ENCODE data around the gene PRR4. TPM values are rescaled to one million over a fixed set of nuclear protein-coding genes. Genes with fewer than 3 reads are reported as not detected.

The PRR4 gene
- polyA plus RNA-seq, 6 donors from 2014 or later: 0.36 to 4.9 (median 1.5) TPM; not detected in 1

DNA sequence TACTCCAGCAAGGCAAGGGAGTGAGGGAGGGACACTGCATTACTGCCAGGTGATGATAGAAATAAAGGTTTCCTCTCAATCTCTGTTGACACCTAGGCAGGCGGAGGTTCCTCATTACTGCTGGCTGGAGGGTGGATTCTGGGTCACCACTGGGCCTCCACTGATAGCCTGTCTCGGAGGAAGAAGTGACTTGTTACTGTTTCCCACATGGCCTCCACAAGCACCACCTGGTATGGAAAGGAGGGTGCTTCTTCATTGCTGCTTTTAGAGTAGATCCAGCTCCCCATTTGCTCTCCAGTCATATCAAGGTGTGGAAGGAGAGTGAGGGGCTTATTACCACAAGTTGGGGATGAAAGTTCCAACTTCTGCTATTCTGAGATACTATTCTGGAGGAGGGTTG, 6.4 kb downstream of the PRR4 start:
- ATAC-seq (ENCODE audit: low read depth in 2 of 2) (no peak), DNase-seq (no peak)
- H3K4me1 Mint-ChIP-seq: no peaks in the 10 kb centered on the region
- H3K27me3 Mint-ChIP-seq: no peaks in the 10 kb centered on the region
- peaks cover 0 to 1% (median 0%) of the 10 kb centered on the region in 7 donors for H3K9me3 Mint-ChIP-seq
- no peak overlapping the region for H3K27ac Mint-ChIP-seq
- H3K4me3 Mint-ChIP-seq: no peak overlapping the region
- peaks cover 10 to 19% of the 10 kb centered on the region in 2 donors for H3K36me3 Mint-ChIP-seq

GRCh38 chr12:10838461-10838860, 10.8 kb downstream of the PRR4 start:
- ATAC-seq (ENCODE audit: low read depth in 2 of 2): no peak
- H3K4me1 Mint-ChIP-seq: no peaks in the 10 kb centered on the region
- H3K4me3 Mint-ChIP-seq: no peak overlapping the region
- H3K36me3 Mint-ChIP-seq: no peaks in the 10 kb centered on the region
- no peak overlapping the region for H3K27ac Mint-ChIP-seq
- peaks cover 0 to 5% (median 0%) of the 10 kb centered on the region in 7 donors for H3K9me3 Mint-ChIP-seq
- H3K27me3 Mint-ChIP-seq: no peaks in the 10 kb centered on the region
- no peak for DNase-seq

DNA sequence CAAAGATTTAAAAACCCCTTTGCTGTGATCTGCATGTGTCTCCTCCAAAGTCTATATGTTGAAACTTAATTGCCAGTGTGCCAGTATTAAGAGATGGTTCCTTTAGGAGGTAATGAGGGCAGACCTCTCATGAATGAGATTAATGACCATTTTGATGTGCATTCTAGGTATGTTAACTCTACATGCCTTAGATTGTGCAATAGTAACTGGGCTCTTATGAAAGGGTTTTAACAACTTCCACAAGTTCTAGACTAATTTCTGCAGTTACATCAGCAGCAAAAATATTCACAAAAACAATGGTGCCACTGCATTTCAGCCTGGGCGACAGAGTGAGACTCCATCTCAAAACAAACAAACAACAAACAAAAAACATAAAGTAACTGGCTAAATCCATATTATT, 19.3 kb downstream of the PRR4 start:
- H3K4me3 Mint-ChIP-seq: no peak overlapping the region
- H3K4me1 Mint-ChIP-seq: no peaks in the 10 kb centered on the region
- no peak overlapping the region for H3K27ac Mint-ChIP-seq
- ATAC-seq (ENCODE audit: low read depth in 2 of 2): no peak
- H3K36me3 Mint-ChIP-seq: no peaks in the 10 kb centered on the region
- no peaks in the 10 kb centered on the region for H3K9me3 Mint-ChIP-seq
- no peaks in the 10 kb centered on the region for H3K27me3 Mint-ChIP-seq
- DNase-seq: no peak

- H3K27ac Mint-ChIP-seq: no peak within 1 kb of the TSS
- no peaks in the 10 kb centered on the region for H3K4me1 Mint-ChIP-seq
- no peak within 1 kb of the TSS for H3K4me3 Mint-ChIP-seq
- H3K36me3 Mint-ChIP-seq: no peaks in the 10 kb centered on the region
- DNase-seq (no peak), ATAC-seq (ENCODE audit: low read depth in 2 of 2) (no peak)
- no peaks in the 10 kb centered on the region for H3K9me3 Mint-ChIP-seq
- H3K27me3 Mint-ChIP-seq: no peaks in the 10 kb centered on the region
Observed at GRCh38 chr12:10826258-10826657, 23.0 kb downstream of the PRR4 start, which contains the start of gene TAS2R10. Gene TAS2R10, minus strand, starts transcription at chr12:10826358. Its CDS starts 89 bp downstream, at chr12:10826269.

GRCh38 chr12:10824957-10825356, 24.3 kb downstream of the PRR4 start:
- H3K9me3 Mint-ChIP-seq: no peaks in the 10 kb centered on the region

DNA sequence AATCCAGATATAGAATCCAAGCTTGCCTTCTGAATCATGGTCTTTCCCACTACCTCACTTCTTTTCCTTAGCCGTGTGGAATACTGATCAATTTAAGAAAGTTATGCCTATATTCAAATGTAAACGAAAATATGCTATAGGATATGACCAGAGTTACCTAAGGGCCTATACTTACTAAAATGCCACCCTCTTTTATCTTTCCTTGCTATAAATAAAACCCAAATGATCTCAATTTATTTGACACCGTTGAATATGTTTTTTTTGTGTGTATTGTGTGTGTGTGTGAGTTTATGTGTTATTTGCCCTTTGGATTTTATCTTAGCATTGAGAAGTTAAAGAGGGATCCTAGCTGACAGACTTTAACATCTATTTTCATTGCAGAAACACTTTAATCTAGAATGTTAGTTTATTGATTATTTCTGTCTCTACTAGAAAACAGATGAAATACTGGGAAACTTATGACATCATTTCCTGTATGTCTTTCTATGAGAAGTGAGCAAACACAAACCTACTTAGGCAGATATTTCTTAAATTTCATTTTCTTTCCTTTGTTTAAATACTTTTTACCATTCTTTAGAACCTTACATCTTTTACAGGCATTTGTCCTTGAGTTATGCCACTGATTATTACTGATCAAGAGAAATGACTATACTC, 37.3 kb downstream of the PRR4 start:
- no peaks in the 10 kb centered on the region for H3K4me1 Mint-ChIP-seq
- ATAC-seq (ENCODE audit: low read depth in 2 of 2) (no peak), DNase-seq (no peak)
- peaks cover 0 to 22% (median 5%) of the 10 kb centered on the region in 3 donors for H3K27me3 Mint-ChIP-seq
- H3K27ac Mint-ChIP-seq: no peak overlapping the region
- no peaks in the 10 kb centered on the region for H3K36me3 Mint-ChIP-seq
- H3K4me3 Mint-ChIP-seq: no peak overlapping the region
- H3K9me3 Mint-ChIP-seq: peaks cover 0 to 3% (median 0%) of the 10 kb centered on the region in 7 donors

More at GRCh38 chr12:10824957-10825356, 24.3 kb downstream of the PRR4 start:
- H3K36me3 Mint-ChIP-seq: no peaks in the 10 kb centered on the region
- H3K4me1 Mint-ChIP-seq: no peaks in the 10 kb centered on the region
- H3K27me3 Mint-ChIP-seq: no peaks in the 10 kb centered on the region
- ATAC-seq (ENCODE audit: low read depth in 2 of 2) (no peak), DNase-seq (no peak)
- H3K27ac Mint-ChIP-seq: no peak overlapping the region
- H3K4me3 Mint-ChIP-seq: no peak overlapping the region

DNA sequence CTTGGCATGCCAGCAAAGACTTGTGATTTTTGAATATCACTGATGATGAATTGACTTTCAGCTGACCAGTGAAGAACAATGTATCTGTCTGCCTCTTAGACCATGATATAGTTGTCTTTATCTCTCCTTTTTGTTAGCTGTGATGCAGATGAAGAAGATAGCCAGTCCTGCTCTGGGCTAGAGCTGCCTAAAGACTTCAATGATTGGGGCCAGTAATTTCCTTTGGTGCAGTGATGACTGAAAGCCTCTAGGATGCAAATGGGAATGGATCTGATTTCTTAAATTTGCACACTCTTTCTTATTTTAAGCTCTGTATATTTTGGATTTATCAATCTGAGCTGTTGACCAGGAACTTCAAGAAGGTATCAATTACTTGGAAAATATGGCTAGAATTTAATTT, 39.2 kb downstream of the PRR4 start, which contains the start of gene TAS2R9:
TSS of gene TAS2R9 (minus strand) at position 101 of the 400 bp plus-strand sequence. CDS start at position 8, 93 bp downstream.
- H3K36me3 Mint-ChIP-seq: no peaks in the 10 kb centered on the region
- peaks cover 5 to 22% (median 5%) of the 10 kb centered on the region in 3 donors for H3K27me3 Mint-ChIP-seq
- peaks cover 0 to 3% (median 0%) of the 10 kb centered on the region in 7 donors for H3K9me3 Mint-ChIP-seq
- DNase-seq (no peak), ATAC-seq (ENCODE audit: low read depth in 2 of 2) (no peak)
- no peaks in the 10 kb centered on the region for H3K4me1 Mint-ChIP-seq
- no peak within 1 kb of the TSS for H3K27ac Mint-ChIP-seq
- H3K4me3 Mint-ChIP-seq: no peak within 1 kb of the TSS

DNA sequence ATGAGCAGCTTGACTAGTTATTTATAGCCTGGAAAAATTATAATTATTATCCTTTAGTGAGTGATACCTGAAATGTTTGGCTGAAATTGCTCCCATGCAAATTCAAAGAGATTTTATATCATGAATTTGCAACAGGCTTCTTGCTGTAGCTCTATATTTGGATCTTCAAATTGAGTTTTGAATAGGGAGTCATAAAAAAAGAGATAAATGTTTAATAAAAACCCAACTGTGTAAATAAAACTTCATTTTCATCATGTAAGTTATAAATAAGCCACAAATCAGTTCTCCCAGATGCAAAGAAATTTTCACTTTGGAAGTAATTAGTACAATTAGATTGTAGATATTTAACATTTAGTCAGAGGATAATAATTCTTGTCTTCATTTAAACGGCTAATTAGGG, 42.1 kb downstream of the PRR4 start, which contains the start of gene TAS2R8:
TSS of gene TAS2R8 (minus strand) at position 101 of the 400 bp plus-strand sequence. CDS start 306 bp downstream, outside the sequence.
- H3K4me1 Mint-ChIP-seq: no peaks in the 10 kb centered on the region
- H3K9me3 Mint-ChIP-seq: no peaks in the 10 kb centered on the region
- no peak within 1 kb of the TSS for H3K4me3 Mint-ChIP-seq
- ATAC-seq (ENCODE audit: low read depth in 2 of 2) (no peak), DNase-seq (no peak)
- H3K27ac Mint-ChIP-seq: no peak within 1 kb of the TSS
- peaks cover 5 to 22% (median 5%) of the 10 kb centered on the region in 3 donors for H3K27me3 Mint-ChIP-seq
- no peaks in the 10 kb centered on the region for H3K36me3 Mint-ChIP-seq

- Mint-ChIP-seq H3K27ac (no peak within 1 kb of the TSS), H3K27me3 (peaks cover 11 to 20% (median 19%) of the 10 kb centered on the region in 3 donors), H3K36me3 (no peaks in the 10 kb centered on the region), H3K9me3 (no peaks in the 10 kb centered on the region), H3K4me3 (no peak within 1 kb of the TSS), H3K4me1 (no peaks in the 10 kb centered on the region)
- DNase-seq: no peak
- ATAC-seq (ENCODE audit: low read depth in 2 of 2): no peak
Observed at GRCh38 chr12:10802587-10802986, 46.7 kb downstream of the PRR4 start, which contains the start of gene TAS2R7. Gene TAS2R7, minus strand, starts transcription at chr12:10802627. Its CDS starts 57 bp downstream, at chr12:10802570.

DNA sequence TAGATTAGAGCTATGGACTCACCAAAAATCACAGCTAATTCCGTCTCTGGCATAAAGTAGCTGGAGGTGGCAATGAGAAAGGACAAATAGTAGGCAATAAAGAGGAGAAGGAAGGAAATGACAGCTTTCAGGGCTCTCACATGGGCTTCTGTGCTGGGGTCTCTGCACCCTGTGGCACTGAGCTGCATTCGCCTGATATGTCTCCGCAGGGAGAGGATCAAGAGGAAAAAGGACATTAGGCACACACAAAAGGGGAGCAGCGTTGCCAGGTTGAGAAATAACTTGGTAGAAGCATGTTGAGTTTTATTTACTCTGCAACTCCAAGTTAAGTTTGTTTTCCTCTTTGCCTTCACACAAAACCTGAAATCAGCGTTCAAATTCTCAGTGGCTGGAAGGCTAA, 47.5 kb downstream of the PRR4 start:
- Mint-ChIP-seq H3K4me1 (no peaks in the 10 kb centered on the region), H3K9me3 (no peaks in the 10 kb centered on the region), H3K4me3 (no peak overlapping the region), H3K27me3 (peaks cover 11 to 20% (median 19%) of the 10 kb centered on the region in 3 donors), H3K27ac (no peak overlapping the region), H3K36me3 (no peaks in the 10 kb centered on the region)
- no peak for ATAC-seq (ENCODE audit: low read depth in 2 of 2)
- DNase-seq: no peak

Other genes starting within 250 kb of the PRR4 start
- gene MAGOHB, start 235.9 kb downstream of the PRR4 start, polyA plus RNA-seq (ENCODE audit: low read depth in 6 of 6): 10 to 100 TPM; 37.3 to 46.3 (median 41.6) TPM
- not detected for gene STYK1, start 175.4 kb downstream of the PRR4 start, polyA plus RNA-seq (ENCODE audit: low read depth in 6 of 6)
- 100 to 1,000 TPM; 198 to 630 (median 365) TPM for gene YBX3, start 126.2 kb downstream of the PRR4 start, polyA plus RNA-seq (ENCODE audit: low read depth in 6 of 6)
- not detected for gene TAS2R7, start 46.8 kb downstream of the PRR4 start, polyA plus RNA-seq (ENCODE audit: low read depth in 6 of 6)
- gene TAS2R8, start 42.2 kb downstream of the PRR4 start, polyA plus RNA-seq (ENCODE audit: low read depth in 6 of 6): not detected
- gene TAS2R9, start 39.3 kb downstream of the PRR4 start, polyA plus RNA-seq (ENCODE audit: low read depth in 6 of 6): not detected
- gene TAS2R10, start 23.1 kb downstream of the PRR4 start, polyA plus RNA-seq (ENCODE audit: low read depth in 6 of 6): not detected
- 10 to 100 TPM in 5 of 6 donors, 1 to 10 TPM in 1; 8.7 to 22.5 (median 11.4) TPM for gene PRH1, start 34.8 kb upstream of the PRR4 start, polyA plus RNA-seq (ENCODE audit: low read depth in 6 of 6)
- gene TAS2R13, start 60.1 kb upstream of the PRR4 start, polyA plus RNA-seq (ENCODE audit: low read depth in 6 of 6): not detected
- gene PRH2, start 79.8 kb upstream of the PRR4 start, polyA plus RNA-seq (ENCODE audit: low read depth in 6 of 6): not detected
- gene TAS2R14, start 89.8 kb upstream of the PRR4 start, polyA plus RNA-seq (ENCODE audit: low read depth in 6 of 6): 1 to 10 TPM in 1 of 6 donors, under 1 TPM in 4, not detected in 1; 0.52 to 1.3 (median 0.95) TPM
- not detected for gene TAS2R50, start 137.4 kb upstream of the PRR4 start, polyA plus RNA-seq (ENCODE audit: low read depth in 6 of 6)
- under 1 TPM in 3 of 6 donors, not detected in 3; 0.21 to 0.56 (median 0.25) TPM for gene TAS2R20, start 148.8 kb upstream of the PRR4 start, polyA plus RNA-seq (ENCODE audit: low read depth in 6 of 6)
- gene TAS2R19, start 173.1 kb upstream of the PRR4 start, polyA plus RNA-seq (ENCODE audit: low read depth in 6 of 6): under 1 TPM in 3 of 6 donors, not detected in 3; 0.43 to 0.93 (median 0.51) TPM
- gene TAS2R31, start 181.9 kb upstream of the PRR4 start, polyA plus RNA-seq (ENCODE audit: low read depth in 6 of 6): under 1 TPM in 2 of 6 donors, not detected in 4; 0.27 to 0.69 TPM
- gene TAS2R46, start 212.8 kb upstream of the PRR4 start, polyA plus RNA-seq (ENCODE audit: low read depth in 6 of 6): under 1 TPM in 1 of 6 donors, not detected in 5; 0.33 TPM
- under 1 TPM in 1 of 6 donors, not detected in 5; 0.78 TPM for gene TAS2R43, start 242.8 kb upstream of the PRR4 start, polyA plus RNA-seq (ENCODE audit: low read depth in 6 of 6)